GM12878 (cell line): ENCODE measurements around the gene SCLY. TPM values are rescaled to one million over a fixed set of nuclear protein-coding genes. Genes with fewer than 3 reads are reported as not detected.

Experiments used
- ATF7 ChIP-seq: fragments of 450-650 bp; IDR thresholded peaks from 2 replicates; pipeline ENCODE4 v1.6.1; 2016; ENCODE audit warnings: low read depth, mild to moderate bottlenecking
- BACH1 ChIP-seq: fragments of 450-650 bp; IDR thresholded peaks from 2 replicates; pipeline ENCODE4 v1.6.1; 2017; ENCODE audit warnings: mild to moderate bottlenecking, borderline replicate concordance
- BHLHE40 ChIP-seq, 2 experiments: fragments of 450-650 bp in 1 of 2; IDR thresholded peaks; 2 replicates each; pipeline ENCODE4 v1.6.1; 2011 to 2017; ENCODE audit warnings: low read depth in 2 of 2, borderline replicate concordance in 1 of 2, improper control_type of control experiment in 1 of 2, low read length in 1 of 2, mild to moderate bottlenecking in 1 of 2
- DPF2 ChIP-seq: fragments of 450-650 bp; IDR thresholded peaks from 2 replicates; pipeline ENCODE4 v1.6.1; 2017; ENCODE audit warnings: mild to moderate bottlenecking
- EED ChIP-seq: sonication (generic); IDR thresholded peaks from 2 replicates; pipeline ENCODE4 v1.6.1; 2016; ENCODE audit warnings: antibody characterized with exemption, low read depth
- JUND ChIP-seq: IDR thresholded peaks from 2 replicates; pipeline ENCODE4 v1.6.1; 2012; ENCODE audit warnings: low read depth, mild to moderate bottlenecking, low read length, improper control_type of control experiment, moderate library complexity
- MTA3 ChIP-seq: IDR thresholded peaks from 2 replicates; pipeline ENCODE4 v1.6.1; 2012; ENCODE audit warnings: low read length, inconsistent platforms, borderline replicate concordance
- MXI1 ChIP-seq: fragments of 150-350 bp; IDR thresholded peaks from 2 replicates; pipeline ENCODE4 v1.6.1; 2011; ENCODE audit warnings: low read depth, mild to moderate bottlenecking, inconsistent platforms, low read length, improper control_type of control experiment
- RAD51 ChIP-seq: fragments of 450-650 bp; IDR thresholded peaks from 2 replicates; pipeline ENCODE4 v1.6.1; 2016; ENCODE audit warnings: moderate library complexity, mild to moderate bottlenecking, inconsistent platforms
- RCOR1 ChIP-seq: conservative IDR thresholded peaks from 2 replicates; pipeline ENCODE4 v1.6.1; 2012; ENCODE audit warnings: low read depth, low read length, improper control_type of control experiment
- SMARCA5 ChIP-seq: fragments of 450-650 bp; IDR thresholded peaks from 2 replicates; pipeline ENCODE4 v1.6.1; 2017; ENCODE audit warnings: mild to moderate bottlenecking
- STAT1 ChIP-seq: fragments of 450-650 bp; conservative IDR thresholded peaks from 2 replicates; pipeline ENCODE4 v1.6.1; 2014; ENCODE audit warnings: antibody characterized with exemption, mild to moderate bottlenecking
- ZBED1 ChIP-seq: IDR thresholded peaks from 2 replicates; pipeline ENCODE4 v1.6.1; 2016; ENCODE audit warnings: borderline replicate concordance
- ZNF274 ChIP-seq: IDR thresholded peaks from one replicate; pipeline ENCODE4 v1.8.0; 2011; ENCODE audit not compliant: insufficient read length, insufficient read depth
- polyA plus RNA-seq, 11 experiments: library from polyadenylated mRNA; depleted of rRNA in 4 of 11; unstranded in 6 of 11; stranded (reverse) in 5 of 11; fragments of >200 nt; fragmentation: Nextera tagmentation in 4 of 11; fragmentation: Illumina TruSeq in 1 of 11; extraction: Ambion mirVana in 4 of 11; extraction: Trizol in 1 of 11; gene quantifications; 1 replicate in 1 of 11; 2 replicates in 10 of 11; pipeline versions ENCODE4 v1.2.1 to v1.2.3, GENCODE V29; 2011 to 2016; ENCODE audit warnings: inconsistent platforms in 2 of 11, missing spikeins in 2 of 11, low read depth in 1 of 11
- total RNA-seq, 4 experiments: library from RNA; depleted of rRNA in 3 of 4; stranded (reverse); fragments of >200 nt in 3 of 4; fragmentation: Illumina TruSeq in 1 of 4; extraction: Trizol in 1 of 4; gene quantifications; 2 replicates each; pipeline versions ENCODE4 v1.2.1 to v1.2.3, GENCODE V29; 2013 to 2021
- TF ChIP-seq, protein P1 (sequence below): fragments of 450-650 bp; IDR thresholded peaks from 2 replicates; pipeline ENCODE4 v1.6.1; 2016; ENCODE audit warnings: mild to moderate bottlenecking
- TF ChIP-seq, protein P2 (sequence below): fragments of 450-650 bp; IDR thresholded peaks from 2 replicates; pipeline ENCODE4 v1.6.1; 2014; ENCODE audit warnings: mild to moderate bottlenecking
- TF ChIP-seq, protein P3 (sequence below): IDR thresholded peaks from 2 replicates; pipeline ENCODE4 v1.6.1; 2011; ENCODE audit warnings: borderline replicate concordance, low read depth, mild to moderate bottlenecking, moderate library complexity, mixed read lengths, low read length; ENCODE audit not compliant: insufficient read depth; ENCODE audit errors: extremely low read length
- TF ChIP-seq, protein P4 (sequence below): fragments of 450-650 bp; formaldehyde crosslinking; IDR thresholded peaks from 2 replicates; pipeline ENCODE4 v1.4.0; 2020; ENCODE audit warnings: mild to moderate bottlenecking, moderate library complexity
- TF ChIP-seq, protein P5 (sequence below): IDR thresholded peaks from 2 replicates; pipeline ENCODE4 v1.6.1; 2012; ENCODE audit warnings: low read depth, low read length, improper control_type of control experiment
- TF ChIP-seq, protein P6 (sequence below): fragments of 450-650 bp; IDR thresholded peaks from 2 replicates; pipeline ENCODE4 v1.6.1; 2017; ENCODE audit warnings: mild to moderate bottlenecking

Gene SCLY
- total and polyA plus RNA-seq, 10 of the 15 experiments (the other 5 are each of a cell fraction or from before 2014, with no cell fraction given), result 3.3 to 49.1 (median 32.3) TPM

DNA sequence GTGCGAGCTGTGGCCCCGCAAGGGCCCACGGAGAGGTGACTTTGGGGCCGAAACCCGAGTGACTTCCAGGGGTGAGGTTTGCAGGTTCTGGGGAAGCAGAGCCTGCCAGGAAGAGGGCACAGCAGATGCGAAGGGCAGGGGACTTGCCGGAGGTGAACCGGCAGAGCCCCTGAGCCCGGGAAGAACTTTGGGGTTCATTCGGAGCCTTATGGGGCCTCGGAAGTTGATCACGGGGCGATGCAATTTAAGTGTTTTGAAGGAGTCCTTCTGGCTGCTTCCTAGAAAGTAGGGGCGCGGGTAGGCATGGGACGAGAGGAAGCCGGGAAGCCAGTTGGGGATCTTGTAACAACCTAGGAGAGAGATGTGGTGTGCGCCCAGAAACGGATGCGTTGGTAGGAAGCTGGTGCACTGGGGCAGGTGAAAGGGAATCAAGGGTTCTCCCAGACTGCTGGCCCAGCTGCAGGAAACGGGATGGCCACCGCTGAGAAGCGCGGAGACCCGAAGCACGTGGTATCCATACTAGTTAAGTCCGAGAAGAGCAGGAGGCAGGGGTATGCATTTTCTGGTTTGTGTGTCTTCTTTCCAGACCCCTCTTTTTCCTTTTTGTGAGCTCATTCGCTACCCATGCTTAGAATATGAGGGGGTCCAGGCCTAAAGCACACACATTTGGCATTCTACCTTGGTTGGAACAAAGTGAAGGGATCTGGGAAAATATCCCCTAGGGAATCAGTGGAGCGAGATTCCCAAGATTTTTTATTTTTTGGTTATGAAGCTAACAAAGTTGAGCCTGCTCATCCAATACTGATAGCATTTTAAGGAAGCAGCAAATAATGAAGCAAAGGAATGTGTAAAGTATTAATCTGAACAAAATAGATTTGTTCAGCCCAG, 758 bp downstream of the SCLY start (continued):
- TF ChIP-seq BHLHE40 (IDR thresholded peaks at IDR 0.05; ENCODE audit: borderline replicate concordance in 1 of 2, low read depth in 2 of 2, low read length in 1 of 2) (no peak), RCOR1 (no peak), MXI1 (peak; percentile 68; the same call in 1 of the 2 replicates), JUND (no peak), SMARCA5 (no peak), BACH1 (no peak), DPF2 (no peak), ZBED1 (no peak), RAD51 (peak; percentile 36; the same call in 1 of the 2 replicates), ATF7 (no peak), STAT1 (no peak), MTA3 (no peak), EED (peak; percentile 77), ZNF274 (no peak)
- TF ChIP-seq, protein P1, sequence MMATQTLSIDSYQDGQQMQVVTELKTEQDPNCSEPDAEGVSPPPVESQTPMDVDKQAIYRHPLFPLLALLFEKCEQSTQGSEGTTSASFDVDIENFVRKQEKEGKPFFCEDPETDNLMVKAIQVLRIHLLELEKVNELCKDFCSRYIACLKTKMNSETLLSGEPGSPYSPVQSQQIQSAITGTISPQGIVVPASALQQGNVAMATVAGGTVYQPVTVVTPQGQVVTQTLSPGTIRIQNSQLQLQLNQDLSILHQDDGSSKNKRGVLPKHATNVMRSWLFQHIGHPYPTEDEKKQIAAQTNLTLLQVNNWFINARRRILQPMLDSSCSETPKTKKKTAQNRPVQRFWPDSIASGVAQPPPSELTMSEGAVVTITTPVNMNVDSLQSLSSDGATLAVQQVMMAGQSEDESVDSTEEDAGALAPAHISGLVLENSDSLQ, result no peak
- TF ChIP-seq, protein P2, sequence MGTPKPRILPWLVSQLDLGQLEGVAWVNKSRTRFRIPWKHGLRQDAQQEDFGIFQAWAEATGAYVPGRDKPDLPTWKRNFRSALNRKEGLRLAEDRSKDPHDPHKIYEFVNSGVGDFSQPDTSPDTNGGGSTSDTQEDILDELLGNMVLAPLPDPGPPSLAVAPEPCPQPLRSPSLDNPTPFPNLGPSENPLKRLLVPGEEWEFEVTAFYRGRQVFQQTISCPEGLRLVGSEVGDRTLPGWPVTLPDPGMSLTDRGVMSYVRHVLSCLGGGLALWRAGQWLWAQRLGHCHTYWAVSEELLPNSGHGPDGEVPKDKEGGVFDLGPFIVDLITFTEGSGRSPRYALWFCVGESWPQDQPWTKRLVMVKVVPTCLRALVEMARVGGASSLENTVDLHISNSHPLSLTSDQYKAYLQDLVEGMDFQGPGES, result no peak
- TF ChIP-seq, protein P3, sequence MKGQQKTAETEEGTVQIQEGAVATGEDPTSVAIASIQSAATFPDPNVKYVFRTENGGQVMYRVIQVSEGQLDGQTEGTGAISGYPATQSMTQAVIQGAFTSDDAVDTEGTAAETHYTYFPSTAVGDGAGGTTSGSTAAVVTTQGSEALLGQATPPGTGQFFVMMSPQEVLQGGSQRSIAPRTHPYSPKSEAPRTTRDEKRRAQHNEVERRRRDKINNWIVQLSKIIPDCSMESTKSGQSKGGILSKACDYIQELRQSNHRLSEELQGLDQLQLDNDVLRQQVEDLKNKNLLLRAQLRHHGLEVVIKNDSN, result peak; percentile 20
- TF ChIP-seq, protein P4, sequence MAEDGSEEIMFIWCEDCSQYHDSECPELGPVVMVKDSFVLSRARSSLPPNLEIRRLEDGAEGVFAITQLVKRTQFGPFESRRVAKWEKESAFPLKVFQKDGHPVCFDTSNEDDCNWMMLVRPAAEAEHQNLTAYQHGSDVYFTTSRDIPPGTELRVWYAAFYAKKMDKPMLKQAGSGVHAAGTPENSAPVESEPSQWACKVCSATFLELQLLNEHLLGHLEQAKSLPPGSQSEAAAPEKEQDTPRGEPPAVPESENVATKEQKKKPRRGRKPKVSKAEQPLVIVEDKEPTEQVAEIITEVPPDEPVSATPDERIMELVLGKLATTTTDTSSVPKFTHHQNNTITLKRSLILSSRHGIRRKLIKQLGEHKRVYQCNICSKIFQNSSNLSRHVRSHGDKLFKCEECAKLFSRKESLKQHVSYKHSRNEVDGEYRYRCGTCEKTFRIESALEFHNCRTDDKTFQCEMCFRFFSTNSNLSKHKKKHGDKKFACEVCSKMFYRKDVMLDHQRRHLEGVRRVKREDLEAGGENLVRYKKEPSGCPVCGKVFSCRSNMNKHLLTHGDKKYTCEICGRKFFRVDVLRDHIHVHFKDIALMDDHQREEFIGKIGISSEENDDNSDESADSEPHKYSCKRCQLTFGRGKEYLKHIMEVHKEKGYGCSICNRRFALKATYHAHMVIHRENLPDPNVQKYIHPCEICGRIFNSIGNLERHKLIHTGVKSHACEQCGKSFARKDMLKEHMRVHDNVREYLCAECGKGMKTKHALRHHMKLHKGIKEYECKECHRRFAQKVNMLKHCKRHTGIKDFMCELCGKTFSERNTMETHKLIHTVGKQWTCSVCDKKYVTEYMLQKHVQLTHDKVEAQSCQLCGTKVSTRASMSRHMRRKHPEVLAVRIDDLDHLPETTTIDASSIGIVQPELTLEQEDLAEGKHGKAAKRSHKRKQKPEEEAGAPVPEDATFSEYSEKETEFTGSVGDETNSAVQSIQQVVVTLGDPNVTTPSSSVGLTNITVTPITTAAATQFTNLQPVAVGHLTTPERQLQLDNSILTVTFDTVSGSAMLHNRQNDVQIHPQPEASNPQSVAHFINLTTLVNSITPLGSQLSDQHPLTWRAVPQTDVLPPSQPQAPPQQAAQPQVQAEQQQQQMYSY, result no peak
- TF ChIP-seq, protein P5, sequence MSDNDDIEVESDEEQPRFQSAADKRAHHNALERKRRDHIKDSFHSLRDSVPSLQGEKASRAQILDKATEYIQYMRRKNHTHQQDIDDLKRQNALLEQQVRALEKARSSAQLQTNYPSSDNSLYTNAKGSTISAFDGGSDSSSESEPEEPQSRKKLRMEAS, result peak; percentile 53; the same call in 1 of the 2 replicates
- TF ChIP-seq, protein P6, sequence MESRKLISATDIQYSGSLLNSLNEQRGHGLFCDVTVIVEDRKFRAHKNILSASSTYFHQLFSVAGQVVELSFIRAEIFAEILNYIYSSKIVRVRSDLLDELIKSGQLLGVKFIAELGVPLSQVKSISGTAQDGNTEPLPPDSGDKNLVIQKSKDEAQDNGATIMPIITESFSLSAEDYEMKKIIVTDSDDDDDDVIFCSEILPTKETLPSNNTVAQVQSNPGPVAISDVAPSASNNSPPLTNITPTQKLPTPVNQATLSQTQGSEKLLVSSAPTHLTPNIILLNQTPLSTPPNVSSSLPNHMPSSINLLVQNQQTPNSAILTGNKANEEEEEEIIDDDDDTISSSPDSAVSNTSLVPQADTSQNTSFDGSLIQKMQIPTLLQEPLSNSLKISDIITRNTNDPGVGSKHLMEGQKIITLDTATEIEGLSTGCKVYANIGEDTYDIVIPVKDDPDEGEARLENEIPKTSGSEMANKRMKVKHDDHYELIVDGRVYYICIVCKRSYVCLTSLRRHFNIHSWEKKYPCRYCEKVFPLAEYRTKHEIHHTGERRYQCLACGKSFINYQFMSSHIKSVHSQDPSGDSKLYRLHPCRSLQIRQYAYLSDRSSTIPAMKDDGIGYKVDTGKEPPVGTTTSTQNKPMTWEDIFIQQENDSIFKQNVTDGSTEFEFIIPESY, result no peak
